Thyroid gland (tissue), 4 donors: Measurements from ENCODE around the gene TMTC4.

Experiments used
- POLR2A ChIP-seq, 2 donors: fragments of 450-650 bp; IDR thresholded peaks; one replicate each; pipeline ENCODE4 v1.6.1; 2017; ENCODE audit warnings: antibody characterized with exemption in 2 of 2, mild to moderate bottlenecking in 2 of 2, moderate library complexity in 1 of 2
- TF ChIP-seq, protein P1 (sequence below), 6 experiments: fragments of 200-600 bp in 3 of 6; fragments of 450-650 bp in 3 of 6; sonication (generic) in 3 of 6; IDR thresholded peaks; one replicate each; pipeline ENCODE4 v1.5.1; 2016 to 2019; ENCODE audit warnings: antibody characterized with exemption in 6 of 6, mild to moderate bottlenecking in 2 of 6, inconsistent platforms in 1 of 6, moderate library complexity in 1 of 6

DNA sequence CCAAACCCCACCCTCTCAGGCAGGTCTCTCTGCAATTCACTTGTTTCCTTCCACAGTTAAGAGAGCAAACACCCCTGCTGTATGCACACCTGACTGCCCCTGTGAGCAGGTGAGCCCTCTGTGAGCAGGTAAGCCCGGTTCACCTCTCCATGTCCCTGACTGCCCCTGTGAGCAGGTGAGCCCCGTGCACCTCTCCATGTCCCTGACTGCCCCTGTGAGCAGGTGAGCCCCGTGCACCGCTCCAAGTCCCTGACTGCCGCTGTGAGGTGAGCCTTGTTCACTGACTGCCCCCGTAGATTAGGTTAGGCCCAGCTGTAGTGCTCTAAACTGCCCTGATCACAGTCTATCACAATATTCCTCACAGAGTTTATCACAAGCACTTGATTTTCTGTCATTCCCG is 29.2 kb downstream of the TMTC4 start:
- TF ChIP-seq, protein P1, sequence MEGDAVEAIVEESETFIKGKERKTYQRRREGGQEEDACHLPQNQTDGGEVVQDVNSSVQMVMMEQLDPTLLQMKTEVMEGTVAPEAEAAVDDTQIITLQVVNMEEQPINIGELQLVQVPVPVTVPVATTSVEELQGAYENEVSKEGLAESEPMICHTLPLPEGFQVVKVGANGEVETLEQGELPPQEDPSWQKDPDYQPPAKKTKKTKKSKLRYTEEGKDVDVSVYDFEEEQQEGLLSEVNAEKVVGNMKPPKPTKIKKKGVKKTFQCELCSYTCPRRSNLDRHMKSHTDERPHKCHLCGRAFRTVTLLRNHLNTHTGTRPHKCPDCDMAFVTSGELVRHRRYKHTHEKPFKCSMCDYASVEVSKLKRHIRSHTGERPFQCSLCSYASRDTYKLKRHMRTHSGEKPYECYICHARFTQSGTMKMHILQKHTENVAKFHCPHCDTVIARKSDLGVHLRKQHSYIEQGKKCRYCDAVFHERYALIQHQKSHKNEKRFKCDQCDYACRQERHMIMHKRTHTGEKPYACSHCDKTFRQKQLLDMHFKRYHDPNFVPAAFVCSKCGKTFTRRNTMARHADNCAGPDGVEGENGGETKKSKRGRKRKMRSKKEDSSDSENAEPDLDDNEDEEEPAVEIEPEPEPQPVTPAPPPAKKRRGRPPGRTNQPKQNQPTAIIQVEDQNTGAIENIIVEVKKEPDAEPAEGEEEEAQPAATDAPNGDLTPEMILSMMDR (IDR thresholded peaks at IDR 0.05) = no peak
- no peak for TF ChIP-seq POLR2A (IDR thresholded peaks at IDR 0.05)
